LoVo (cell line): ENCODE measurements around the gene NUCB2.

Experiments used
- DNase-seq: peaks from one replicate; pipeline ENCODE4 v3.0.0-alpha.2; 2016; ENCODE audit warnings: low spot score

The NUCB2 gene

GRCh38 chr11:17268902-17269301, 7.6 kb upstream of the NUCB2 start:
- no peak for DNase-seq

- no peak for DNase-seq
These were observed 3.7 kb upstream of the NUCB2 start for GRCh38 chr11:17272801-17273200.

GRCh38 chr11:17273211-17273610, 3.3 kb upstream of the NUCB2 start:
- no peak for DNase-seq

- DNase-seq, result no peak
These were observed 2.8 kb upstream of the NUCB2 start for GRCh38 chr11:17273668-17274282.

- DNase-seq, result no peak
These were observed 921 bp upstream of the NUCB2 start for GRCh38 chr11:17275400-17276235.

GRCh38 chr11:17277024-17277584, 565 bp downstream of the NUCB2 start:
- no peak for DNase-seq

GRCh38 chr11:17280494-17281127, 4.1 kb downstream of the NUCB2 start:
- no peak for DNase-seq

- no peak for DNase-seq
These were observed 9.8 kb downstream of the NUCB2 start for GRCh38 chr11:17286332-17286731.

GRCh38 chr11:17287058-17287457, 10.5 kb downstream of the NUCB2 start:
- no peak for DNase-seq

- no peak for DNase-seq
These were observed 15.2 kb downstream of the NUCB2 start for GRCh38 chr11:17291710-17292109.

GRCh38 chr11:17293311-17293710, 16.8 kb downstream of the NUCB2 start:
- no peak for DNase-seq

GRCh38 chr11:17294033-17294432, 17.5 kb downstream of the NUCB2 start:
- DNase-seq, result no peak

- no peak for DNase-seq
These were observed 20.5 kb downstream of the NUCB2 start for GRCh38 chr11:17296852-17297559.

GRCh38 chr11:17298302-17298701, 21.8 kb downstream of the NUCB2 start:
- DNase-seq, result no peak

GRCh38 chr11:17300372-17300771, 23.8 kb downstream of the NUCB2 start:
- DNase-seq, result no peak

- no peak for DNase-seq
These were observed 37.1 kb downstream of the NUCB2 start for GRCh38 chr11:17313349-17314231.

- DNase-seq, result no peak
These were observed 37.7 kb downstream of the NUCB2 start for GRCh38 chr11:17314232-17314547.

GRCh38 chr11:17314904-17315426, 38.4 kb downstream of the NUCB2 start:
- DNase-seq, result no peak

- DNase-seq, result no peak
These were observed 52.4 kb downstream of the NUCB2 start for GRCh38 chr11:17328871-17329494.

- no peak for DNase-seq
These were observed 55.1 kb downstream of the NUCB2 start for GRCh38 chr11:17331669-17332068.
